NCI-H128 (cell line): Measurements from ENCODE around the gene CHL1.

Source experiments
- DNase-seq: peaks from one replicate; lab custom pipeline; 2025; ENCODE audit not compliant: unreplicated experiment; lab: John Stamatoyannopoulos, UW

CHL1 gene

DNA sequence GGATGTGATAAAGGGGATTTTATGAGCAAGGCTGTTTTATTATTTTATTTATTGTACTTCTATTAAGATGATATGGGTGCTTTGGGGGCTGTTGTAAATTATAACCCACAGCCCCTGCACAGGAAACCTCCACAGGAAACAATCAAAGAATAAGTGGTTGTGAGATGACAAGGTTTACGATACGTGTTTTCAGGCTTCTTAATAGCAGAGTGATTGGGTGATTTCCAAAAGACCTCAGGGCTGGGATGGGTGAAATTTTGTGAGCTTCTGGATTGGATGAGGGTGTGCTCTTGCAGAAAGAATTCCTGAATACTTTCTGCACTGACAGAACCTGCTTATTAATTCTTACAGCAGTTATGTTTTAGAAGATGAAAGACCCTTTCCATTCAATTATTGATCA is 21.4 kb downstream of the CHL1 start:
- no peak for DNase-seq

DNA sequence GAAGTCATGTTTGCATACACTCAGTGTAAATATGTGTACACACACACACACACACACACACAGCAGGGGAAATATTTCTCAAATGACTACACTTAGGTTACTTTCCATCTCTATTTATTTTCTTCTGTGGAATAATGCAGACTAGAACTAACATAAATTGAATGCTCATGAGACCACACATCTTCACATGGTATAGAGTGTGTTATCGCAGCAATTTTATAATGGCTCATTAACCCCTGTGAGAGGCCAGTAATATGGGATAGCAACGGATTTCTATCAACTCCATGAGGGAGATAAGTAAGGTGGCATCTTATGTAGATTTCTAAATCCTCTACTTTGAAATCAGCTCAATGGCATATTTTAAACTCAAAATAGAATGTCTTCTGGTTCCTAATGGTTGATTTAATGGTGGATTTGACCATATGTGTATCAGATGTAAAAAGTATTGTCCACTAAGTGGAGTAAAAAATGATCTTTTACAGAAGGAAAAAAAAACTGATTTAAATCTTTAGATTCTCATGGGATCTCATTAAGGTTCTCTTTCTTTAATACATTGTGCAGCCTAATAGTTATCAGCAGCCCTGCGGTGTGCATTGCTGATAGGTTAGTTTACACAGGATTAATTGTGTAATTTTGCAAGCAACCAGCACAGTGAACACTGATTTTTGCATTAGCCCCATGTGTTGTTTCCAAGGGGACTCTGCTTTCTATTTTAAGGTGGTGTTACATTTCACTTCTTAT is 32.0 kb downstream of the CHL1 start:
- no peak for DNase-seq

DNA sequence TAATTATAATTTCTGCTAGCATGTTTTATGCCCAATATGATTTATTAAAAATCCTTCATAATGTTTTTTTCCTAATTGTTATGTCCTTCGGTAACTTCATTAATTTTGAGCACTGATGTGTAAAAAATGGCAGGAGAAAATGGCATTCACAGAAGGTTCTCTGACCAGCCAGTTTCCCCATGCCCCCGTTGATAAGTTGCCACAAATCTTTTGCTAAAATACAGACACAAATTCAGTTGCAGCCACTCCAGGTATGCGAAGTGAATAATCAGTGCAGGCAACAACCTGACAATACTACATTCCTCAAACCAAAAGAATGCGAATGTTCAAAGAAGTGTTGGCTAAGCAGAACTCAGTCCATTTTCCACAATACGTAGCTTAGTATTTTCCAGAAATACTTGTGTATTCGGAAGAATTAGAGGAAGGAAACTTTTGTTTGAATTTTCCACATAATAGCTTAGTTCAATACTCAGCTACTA is 32.7 kb downstream of the CHL1 start:
- DNase-seq, result no peak

DNA sequence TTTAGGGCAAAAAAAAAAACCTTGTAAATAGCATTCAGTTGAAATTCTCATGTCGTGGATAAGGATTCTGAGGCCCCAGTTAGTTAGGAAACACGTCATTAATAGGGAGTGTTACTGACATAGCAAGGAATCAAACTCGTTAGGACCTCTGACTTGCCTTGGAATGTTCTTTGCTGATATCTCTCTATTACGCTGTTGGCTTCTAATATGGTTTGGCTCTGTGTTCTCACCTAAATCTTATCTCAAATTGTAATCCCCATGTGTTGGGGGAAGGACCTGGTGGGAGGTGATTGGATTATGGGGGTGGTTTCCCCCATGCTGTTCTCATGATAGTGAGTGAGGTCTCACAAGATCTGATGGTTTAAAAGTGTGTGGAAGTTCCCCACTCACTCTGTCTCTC is 40.3 kb downstream of the CHL1 start:
- no peak for DNase-seq

DNA sequence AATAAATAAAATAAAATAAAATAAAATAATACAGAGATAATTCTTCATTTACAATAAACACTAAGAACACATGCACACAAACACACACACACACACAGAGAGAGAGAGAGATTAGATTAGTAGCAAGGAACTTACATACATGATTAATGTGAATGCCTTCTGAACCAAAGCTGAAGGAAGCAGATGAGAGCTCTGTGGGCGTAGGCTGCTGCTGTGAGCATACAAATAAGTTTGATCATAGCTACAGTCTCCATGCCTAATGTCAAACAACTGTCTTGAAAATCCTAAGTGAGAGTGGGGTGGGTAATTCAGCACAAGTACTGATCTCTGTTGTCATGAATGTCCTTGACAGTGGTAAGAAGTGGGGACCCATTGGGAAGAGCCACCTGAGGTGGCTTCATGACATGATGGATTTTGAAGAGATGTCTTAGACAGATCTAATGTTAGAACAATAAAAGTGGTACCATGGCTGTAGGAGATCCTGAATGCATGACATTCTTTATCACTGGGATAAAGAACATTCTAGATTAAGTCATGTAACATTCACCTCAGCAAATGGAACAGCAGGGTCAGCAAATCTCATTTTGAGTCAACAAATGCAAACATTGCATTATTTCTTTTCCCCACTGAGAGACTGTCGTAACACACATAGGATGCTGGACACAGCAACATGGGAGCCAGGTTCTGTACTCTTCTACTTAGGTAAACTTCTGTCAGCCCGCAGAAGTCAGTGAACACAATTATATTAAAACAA is 46.2 kb downstream of the CHL1 start:
- no peak for DNase-seq

DNA sequence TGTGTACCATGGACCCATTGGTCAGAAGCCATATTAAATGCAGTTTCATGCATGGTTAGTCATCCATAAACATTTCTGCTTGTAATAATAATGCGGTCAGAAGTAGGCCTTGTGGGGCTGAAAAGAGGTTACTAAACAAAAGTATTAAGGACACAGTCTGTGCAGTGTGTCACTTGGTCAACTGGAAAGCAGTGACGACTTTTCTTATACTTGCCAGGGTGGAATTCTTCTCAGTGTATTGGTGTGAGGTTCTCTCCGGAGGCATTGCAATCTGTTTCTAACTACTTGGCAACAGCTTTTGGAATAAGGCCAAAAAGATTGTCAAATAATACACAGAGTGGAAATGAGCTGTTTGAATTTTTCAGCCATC is 46.8 kb downstream of the CHL1 start:
- no peak for DNase-seq

DNA sequence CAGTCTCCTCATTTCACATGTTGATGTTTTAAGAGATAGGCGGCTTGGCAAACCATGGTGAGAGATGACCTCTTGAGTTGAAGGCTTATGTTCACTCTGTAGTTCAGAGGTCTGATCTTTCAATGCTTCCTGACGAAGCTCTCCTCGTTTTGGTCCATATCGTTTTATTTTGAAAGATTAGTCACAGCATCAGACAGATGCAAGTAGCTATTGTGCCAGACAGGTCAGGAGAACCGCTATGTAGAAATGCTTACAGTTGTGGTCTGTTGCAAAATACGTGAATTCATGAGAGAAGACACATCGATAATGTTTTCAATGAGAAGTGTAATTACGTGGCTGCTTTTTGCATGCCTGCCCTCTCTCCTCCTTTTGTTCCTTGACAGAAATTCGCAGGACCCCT is 47.5 kb downstream of the CHL1 start:
- DNase-seq, result no peak

DNA sequence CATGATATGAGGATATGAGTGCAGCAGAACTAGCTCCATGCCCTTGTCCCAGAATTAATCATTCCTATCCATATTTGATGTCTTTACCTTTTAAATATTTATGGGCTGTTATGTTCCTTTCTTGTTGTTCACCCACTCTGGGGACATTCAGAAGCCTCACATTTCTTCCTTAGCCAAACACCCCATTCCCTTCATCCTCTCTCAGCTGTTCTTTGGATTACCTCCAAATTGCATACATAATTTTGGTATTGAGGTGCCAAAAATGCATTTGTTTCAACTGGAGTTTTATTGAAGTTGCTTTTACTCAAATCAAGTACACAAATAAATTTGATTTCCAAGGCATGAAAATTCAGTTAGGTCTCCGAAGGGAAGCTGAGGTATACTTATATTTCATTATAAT is 51.4 kb downstream of the CHL1 start:
- DNase-seq, result no peak

DNA sequence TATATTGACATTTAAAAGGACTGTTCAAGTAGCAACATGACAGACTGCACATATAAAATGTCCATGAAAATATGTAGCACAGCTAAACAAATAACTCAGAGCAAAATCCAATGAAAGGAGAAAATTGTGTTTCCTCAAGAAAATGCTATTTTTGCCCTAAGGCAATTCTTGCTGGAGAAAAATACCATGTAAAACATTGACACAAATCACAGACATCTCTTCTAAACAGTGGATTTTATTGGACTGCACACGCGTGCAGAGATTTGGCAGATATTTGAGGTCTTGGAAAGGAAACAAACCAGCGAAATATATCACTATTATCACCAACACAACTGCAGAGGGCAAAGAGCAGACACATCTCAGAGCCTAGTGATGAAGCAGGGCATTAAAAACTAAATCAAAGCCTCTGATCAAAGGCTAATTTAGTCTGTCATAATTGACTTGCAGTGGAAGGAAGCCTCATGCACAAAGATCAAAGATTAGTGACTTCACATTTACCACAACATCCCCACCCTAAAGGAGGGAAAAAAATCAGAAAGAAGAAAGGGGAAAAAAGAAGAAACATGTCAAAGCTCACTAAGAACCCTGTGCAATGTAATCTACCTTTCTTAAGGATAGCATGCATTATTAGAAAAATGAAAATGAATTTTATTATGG is 52.4 kb downstream of the CHL1 start:
- no peak for DNase-seq

DNA sequence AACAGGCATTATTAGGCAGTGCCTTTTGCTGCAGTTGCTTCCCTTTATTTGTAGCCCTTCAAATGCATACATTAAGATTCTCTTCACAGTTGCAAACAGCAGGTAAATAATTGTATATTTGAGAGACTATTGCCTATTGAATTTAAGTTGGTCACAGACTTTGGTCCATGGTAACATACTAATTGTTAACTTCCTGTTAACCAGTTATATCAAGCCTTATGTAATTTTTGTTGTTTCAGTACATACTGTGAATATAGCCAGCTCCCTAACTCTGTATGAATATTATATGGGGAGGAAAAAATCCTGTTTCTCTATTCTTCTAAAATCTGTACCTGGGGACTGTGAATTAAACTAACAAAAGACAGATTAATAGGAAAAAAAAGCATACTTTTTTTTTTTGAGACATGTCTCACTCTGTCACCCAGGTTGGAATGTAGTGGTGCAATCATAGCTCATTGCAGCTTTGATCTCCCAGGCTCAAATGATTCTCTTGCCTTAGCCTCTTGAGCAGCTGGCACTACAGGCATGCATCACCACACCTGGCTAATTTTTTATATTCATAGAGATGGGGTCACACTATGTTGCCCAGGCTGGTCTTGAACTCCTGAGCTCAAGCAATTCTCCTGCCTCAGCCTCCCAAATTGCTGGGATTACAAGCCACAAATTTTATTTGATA is 53.2 kb downstream of the CHL1 start:
- DNase-seq, result no peak

DNA sequence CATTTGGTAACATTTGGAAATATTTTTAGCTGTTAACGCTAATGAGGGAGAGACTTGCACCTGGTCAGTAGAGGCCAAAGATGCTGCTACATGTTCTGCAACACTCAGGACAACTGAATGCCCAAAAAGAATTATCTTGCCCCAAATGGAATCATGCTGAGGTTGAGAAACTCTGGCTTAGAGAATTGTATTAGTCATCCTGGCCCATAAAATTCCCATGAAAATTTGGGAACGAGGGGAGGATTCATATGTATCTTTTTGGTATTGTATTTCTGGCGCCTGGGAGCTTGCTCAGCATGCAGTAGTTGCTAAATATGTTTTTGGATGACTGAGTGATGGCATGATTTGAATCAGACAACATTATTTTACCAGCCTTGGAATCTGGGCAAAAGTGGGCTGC is 59.9 kb downstream of the CHL1 start:
- no peak for DNase-seq

DNA sequence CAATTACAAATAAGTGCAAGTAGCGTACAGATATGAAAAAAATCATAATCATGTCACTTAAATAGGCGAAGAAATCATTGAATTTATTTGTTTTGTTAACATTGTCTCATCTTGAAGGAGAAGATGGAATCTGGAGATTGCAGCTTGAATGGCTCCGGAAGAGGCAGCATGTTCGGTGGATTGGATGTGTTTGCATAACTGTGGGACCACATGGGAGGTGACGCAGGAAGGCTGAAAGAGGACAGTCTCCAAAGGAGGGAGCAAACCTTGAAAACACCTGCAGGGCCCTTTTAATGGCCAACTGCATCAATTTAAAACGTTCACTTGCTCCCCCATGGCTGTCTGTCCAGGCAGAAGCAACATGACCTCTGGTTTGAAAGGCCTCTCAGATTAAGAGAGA is 61.3 kb downstream of the CHL1 start:
- DNase-seq, result no peak

DNA sequence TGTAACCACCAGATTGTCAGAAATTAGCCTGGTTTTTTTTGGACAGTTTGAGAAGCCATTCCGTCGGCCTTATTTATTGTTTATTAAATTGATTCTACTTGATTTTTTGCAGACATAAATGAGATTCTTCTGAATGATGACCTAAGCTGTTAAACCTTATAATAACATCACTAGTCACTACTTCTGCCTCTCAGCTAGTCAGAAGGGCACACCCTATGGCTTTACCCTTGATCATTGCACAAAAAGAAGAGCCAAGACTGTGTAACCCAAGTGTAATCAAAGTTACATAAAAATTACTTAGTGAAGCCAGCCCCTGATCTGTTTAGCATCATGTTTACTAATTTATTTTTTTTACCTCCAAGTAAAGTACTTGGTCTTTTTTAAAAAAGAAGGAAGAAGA is 64.3 kb downstream of the CHL1 start:
- DNase-seq, result no peak

DNA sequence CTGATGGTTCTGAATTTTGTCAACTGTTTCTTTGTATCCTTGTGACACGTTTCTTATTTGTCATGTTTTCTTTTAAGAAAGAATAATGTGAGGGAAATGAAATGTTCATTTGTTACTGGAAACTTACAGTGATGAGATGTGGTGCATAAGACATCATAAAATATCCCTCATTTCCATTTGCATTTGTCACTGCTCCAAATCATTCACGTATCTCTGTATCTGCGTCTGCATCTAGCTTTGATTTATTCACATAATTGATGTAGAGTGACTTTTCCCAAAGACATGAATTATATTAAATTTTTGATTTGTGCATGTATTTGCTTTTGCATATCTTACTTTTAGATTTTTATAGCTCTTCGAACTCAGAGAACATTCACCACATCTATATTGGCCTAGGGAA is 66.8 kb downstream of the CHL1 start:
- DNase-seq, result no peak

DNA sequence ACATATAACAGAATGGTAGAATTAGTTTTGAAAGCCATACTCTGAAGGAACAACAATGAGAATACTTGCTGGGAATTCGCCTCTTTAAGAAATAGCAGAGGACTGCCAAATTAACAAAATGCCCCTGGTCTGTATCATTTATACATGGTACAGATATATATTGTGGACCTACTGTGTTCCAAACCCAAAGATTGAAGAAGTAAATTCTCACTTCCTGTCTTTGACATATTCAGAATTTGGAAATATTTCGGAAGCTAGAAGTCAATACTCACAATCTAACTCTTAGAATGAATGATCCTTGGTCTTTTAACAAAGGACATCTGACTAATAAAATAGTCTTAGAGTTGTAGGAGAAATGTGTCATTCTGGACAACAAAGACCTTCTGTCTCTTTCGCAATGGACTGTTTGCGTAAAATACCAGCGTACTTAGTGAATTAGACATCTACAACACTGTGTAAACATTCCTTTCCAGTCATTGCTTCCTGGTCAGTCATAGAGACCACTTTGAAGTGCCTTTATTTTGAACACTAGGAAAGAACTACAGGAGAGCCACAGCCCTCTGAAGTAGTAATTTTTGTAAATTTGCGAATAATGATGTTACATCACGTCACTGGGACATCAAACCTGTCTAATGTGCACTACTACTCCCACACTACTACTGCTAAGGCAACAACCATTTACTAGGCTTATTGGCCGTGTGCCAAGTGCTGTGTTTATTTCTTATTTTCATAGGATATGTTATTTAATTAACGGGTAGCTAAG is 68.0 kb downstream of the CHL1 start:
- DNase-seq, result no peak

DNA sequence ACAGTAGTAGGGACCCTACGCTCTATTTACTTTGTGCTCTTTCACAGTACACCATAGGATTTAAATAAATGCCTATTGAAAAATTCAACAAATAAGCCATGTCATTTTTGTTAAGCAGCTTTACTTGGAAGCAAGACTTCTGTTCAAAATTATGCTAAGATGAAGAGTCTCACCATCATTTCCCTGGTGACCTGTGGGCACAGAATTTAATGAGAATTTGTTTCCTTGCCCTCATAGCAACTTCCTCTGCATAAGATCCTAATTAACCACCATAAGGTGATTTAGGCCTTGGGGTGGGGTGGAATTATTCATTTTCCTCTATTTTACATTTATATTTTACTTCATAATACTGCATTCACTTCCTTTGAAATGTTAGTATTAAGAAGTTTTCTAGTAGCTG is 70.5 kb downstream of the CHL1 start:
- no peak for DNase-seq

DNA sequence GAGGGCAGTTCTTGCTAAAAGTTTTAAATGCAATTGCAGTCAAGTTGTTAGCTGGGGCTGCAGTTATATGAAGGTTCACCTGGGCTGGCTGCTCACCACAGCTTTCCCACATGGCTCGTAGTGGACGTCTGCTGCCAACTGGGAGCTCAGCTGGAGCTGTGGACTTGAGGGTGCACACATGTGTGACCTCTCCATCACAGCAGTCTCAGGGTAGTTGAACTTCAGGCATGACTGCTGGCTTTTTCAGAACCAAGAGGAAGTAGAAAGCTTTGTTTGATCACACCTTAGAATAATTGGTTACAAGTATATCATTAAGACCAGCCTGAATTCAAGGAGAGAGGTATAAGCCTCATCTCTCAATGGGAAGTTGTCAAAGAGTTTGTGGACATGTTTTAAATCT is 74.1 kb downstream of the CHL1 start:
- no peak for DNase-seq

DNA sequence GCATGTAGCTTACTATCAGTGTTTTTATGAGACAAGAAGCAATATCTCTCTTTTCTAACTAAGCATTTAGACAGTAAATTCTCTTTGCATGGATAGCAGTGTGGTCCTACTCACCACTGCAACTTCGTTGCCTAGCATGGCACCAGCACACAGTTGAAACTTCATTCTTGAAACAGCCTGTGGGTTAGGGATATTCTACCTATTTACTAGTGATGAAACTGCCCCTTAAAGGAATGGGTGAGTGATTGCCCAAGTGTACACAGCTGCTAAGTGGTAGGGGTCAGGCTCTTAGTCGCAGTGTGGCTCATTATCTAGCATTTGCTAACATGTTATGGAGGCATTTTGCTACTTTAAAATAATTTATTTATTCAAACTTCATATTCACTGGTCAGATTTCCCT is 78.4 kb downstream of the CHL1 start:
- no peak for DNase-seq

DNA sequence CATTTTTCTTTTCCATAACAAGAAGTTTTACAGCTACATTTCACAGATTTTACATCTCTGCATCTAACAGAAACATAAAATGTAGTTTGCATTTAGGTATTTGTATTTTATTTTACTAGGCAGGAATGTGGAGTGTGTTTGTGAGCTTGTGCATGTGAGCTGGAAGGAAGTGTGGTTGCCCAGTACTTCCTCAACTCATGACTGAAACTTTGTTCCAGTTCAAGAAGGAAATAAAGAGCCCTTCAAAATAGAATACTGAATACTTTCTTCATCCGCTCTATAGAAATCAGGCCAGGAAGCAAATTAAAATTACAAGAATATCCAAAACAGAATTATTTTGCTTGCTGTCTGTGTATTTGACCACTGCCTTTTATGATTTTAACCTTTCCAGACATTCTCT is 81.3 kb downstream of the CHL1 start:
- DNase-seq, result no peak

DNA sequence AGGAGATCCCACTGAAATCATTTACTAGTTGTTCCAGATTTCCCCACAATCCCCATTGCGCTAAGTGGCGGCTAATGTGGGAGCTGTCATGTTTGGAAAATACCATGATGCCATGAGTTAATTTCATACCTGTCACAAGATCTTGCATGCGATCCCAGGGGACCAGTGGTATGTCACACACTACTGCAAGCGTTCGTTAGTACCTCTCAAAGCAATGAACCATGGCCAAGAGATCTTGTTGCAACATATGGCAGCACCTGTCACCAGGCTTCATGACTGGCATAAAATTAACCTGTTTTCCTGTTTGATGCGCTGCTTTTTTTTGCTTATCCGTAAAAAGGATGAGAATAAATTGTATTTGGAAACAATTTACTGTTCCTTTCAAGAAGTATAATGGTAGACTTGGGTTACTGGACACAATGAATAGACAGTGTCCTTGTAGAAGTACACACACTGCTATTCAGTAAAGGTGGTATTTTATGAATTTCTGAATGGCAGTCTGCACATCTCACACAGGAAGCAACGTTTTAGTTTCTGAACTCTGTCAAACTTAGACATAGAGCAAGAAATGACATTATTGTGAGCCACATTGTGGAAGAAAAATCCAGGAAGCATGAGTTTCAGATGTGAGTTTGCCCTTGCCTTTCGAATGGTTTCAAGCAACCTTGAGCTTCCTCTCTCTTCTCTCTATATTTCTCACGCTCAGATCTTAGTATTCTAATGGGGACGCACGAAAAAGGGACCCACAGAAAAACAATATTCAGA is 81.9 kb downstream of the CHL1 start:
- DNase-seq, result peak; percentile 34
